Neural cell (in vitro differentiated cells): ENCODE measurements around the gene HMBS. TPM values are rescaled to one million over a fixed set of nuclear protein-coding genes. Genes with fewer than 3 reads are reported as not detected.

ENCODE experiments used
- H2AFZ ChIP-seq: fragments of 200-600, 300-800 bp; sonication (generic), shearing (Covaris generic); 2 replicates; pipeline ENCODE4 v1.6.0; 2014; ENCODE audit warnings: low read depth, mild to moderate bottlenecking, antibody characterized with exemption, low read length, moderate library complexity
- H3F3A ChIP-seq: fragments of 200-600 bp; shearing (Covaris generic); 2 replicates; pipeline ENCODE4 v1.6.1; 2016; ENCODE audit warnings: mild to moderate bottlenecking, moderate library complexity, mixed read lengths, antibody characterized with exemption, low read length; ENCODE audit not compliant: insufficient read depth, poor library complexity, severe bottlenecking
- H3K27ac ChIP-seq: fragments of 200-600, 300-800 bp; sonication (generic), shearing (Covaris generic); 2 replicates; pipeline ENCODE4 v1.5.1; 2014; ENCODE audit warnings: mild to moderate bottlenecking, low read length, moderate library complexity
- H3K27me3 ChIP-seq: fragments of 300-800, 200-600 bp; sonication (generic), shearing (Covaris generic); 2 replicates; pipeline ENCODE4 v1.6.0; 2014; ENCODE audit warnings: mild to moderate bottlenecking, low read depth, low read length, moderate library complexity; ENCODE audit not compliant: insufficient read depth
- H3K36me3 ChIP-seq: fragments of 300-800, 200-600 bp; sonication (generic), shearing (Covaris generic); 2 replicates; pipeline ENCODE4 v1.5.1; 2014; ENCODE audit warnings: mild to moderate bottlenecking, antibody characterized with exemption, low read length, moderate library complexity; ENCODE audit not compliant: insufficient read depth
- H3K4me2 ChIP-seq: fragments of 300-800, 200-600 bp; sonication (generic), shearing (Covaris generic); 2 replicates; pipeline ENCODE4 v1.6.0; 2014; ENCODE audit warnings: mild to moderate bottlenecking, low read length
- H3K4me3 ChIP-seq: fragments of 300-800, 200-600 bp; sonication (generic), shearing (Covaris generic); 2 replicates; pipeline ENCODE4 v1.5.1; 2014; ENCODE audit warnings: mild to moderate bottlenecking, low read length, moderate library complexity
- H3K79me2 ChIP-seq: fragments of 200-600 bp; shearing (Covaris generic); replicated peaks from 2 replicates; pipeline ENCODE4 v1.6.0; 2014; ENCODE audit warnings: mild to moderate bottlenecking, low read length, moderate library complexity; ENCODE audit not compliant: insufficient read depth
- H3K9ac ChIP-seq: fragments of 300-800, 200-600 bp; sonication (generic), shearing (Covaris generic); 2 replicates; pipeline ENCODE4 v1.6.1; 2016; ENCODE audit warnings: mild to moderate bottlenecking, low read length, mixed read lengths
- H3K9me2 ChIP-seq: fragments of 200-600 bp; shearing (Covaris generic); 2 replicates; pipeline ENCODE4 v1.6.1; 2016; ENCODE audit warnings: mild to moderate bottlenecking, low read length, mixed read lengths; ENCODE audit not compliant: insufficient read depth
- H3K9me3 ChIP-seq: fragments of 200-600, 300-800 bp; sonication (generic), shearing (Covaris generic); 2 replicates; pipeline ENCODE4 v1.6.1; 2016; ENCODE audit warnings: mild to moderate bottlenecking, mixed run types, low read length, moderate library complexity, mixed read lengths
- H4K20me1 ChIP-seq: fragments of 200-600 bp; shearing (Covaris generic); 2 replicates; pipeline ENCODE4 v1.6.1; 2016; ENCODE audit warnings: mild to moderate bottlenecking, mixed run types; ENCODE audit not compliant: insufficient read depth
- EP300 ChIP-seq: fragments of 450-650 bp; conservative IDR thresholded peaks from 2 replicates; pipeline ENCODE4 v1.6.1; 2014; ENCODE audit warnings: antibody characterized with exemption, mild to moderate bottlenecking, moderate library complexity; ENCODE audit not compliant: poor library complexity, severe bottlenecking
- EZH2 ChIP-seq: fragments of 200-600, 300-800 bp; shearing (Covaris generic), sonication (generic); IDR thresholded peaks from 2 replicates; pipeline ENCODE4 v1.6.1; 2014; ENCODE audit warnings: antibody characterized with exemption, low read length, borderline replicate concordance, mild to moderate bottlenecking; ENCODE audit not compliant: insufficient read depth, poor library complexity, severe bottlenecking
- MXI1 ChIP-seq: fragments of 450-650 bp; conservative IDR thresholded peaks from 2 replicates; pipeline ENCODE4 v1.6.1; 2014; ENCODE audit warnings: antibody characterized with exemption, mild to moderate bottlenecking; ENCODE audit not compliant: poor library complexity, severe bottlenecking
- POLR2AphosphoS5 ChIP-seq: IDR thresholded peaks from 2 replicates; pipeline ENCODE4 v1.6.1; 2012
- RAD21 ChIP-seq: fragments of 450-650 bp; conservative IDR thresholded peaks from 2 replicates; pipeline ENCODE4 v1.6.1; 2014; ENCODE audit warnings: antibody characterized with exemption, mild to moderate bottlenecking, moderate library complexity
- REST ChIP-seq: IDR thresholded peaks from 2 replicates; pipeline ENCODE4 v1.6.1; 2012; ENCODE audit warnings: borderline replicate concordance
- SMC3 ChIP-seq: fragments of 450-650 bp; conservative IDR thresholded peaks from 2 replicates; pipeline ENCODE4 v1.6.1; 2014; ENCODE audit warnings: antibody characterized with exemption, mild to moderate bottlenecking, moderate library complexity; ENCODE audit not compliant: poor library complexity
- TAF1 ChIP-seq: IDR thresholded peaks from 2 replicates; pipeline ENCODE4 v1.6.1; 2012; ENCODE audit warnings: low read depth
- polyA plus RNA-seq: library from polyadenylated mRNA; depleted of rRNA; stranded (reverse); fragments of >200 nt; gene quantifications from 2 replicates; pipeline ENCODE4 v1.2.3, GENCODE V29; 2014
- TF ChIP-seq, protein P1 (sequence below): fragments of 450-650 bp; IDR thresholded peaks from 2 replicates; pipeline ENCODE4 v1.5.1; 2014; ENCODE audit warnings: antibody characterized with exemption, mild to moderate bottlenecking, moderate library complexity; ENCODE audit not compliant: poor library complexity, severe bottlenecking

The HMBS gene
- polyA plus RNA-seq, 1 donor from 2014 or later: 15.9 TPM

DNA sequence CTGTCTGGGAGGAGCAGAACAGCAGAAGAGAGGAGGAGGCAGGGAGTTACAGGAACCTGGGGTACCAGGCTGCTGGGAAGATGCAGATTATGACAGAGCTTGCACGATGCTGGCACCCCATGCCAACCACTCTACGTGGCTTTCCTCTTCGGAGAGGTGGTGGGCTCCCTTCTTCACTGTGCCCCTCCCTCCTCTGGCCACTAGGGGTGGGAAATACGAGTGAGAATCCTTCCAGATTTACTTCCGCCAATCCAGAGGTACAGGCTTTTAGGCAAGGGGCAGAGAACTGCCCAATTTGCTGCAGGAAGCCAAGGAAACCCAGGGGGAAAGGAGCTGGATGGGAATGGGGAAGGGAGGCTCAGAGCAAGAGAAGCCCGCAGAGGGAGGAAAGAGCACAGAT is 40.0 kb upstream of the HMBS start:
- peaks cover 5% of the 10 kb centered on the region for H3K36me3 ChIP-seq

DNA sequence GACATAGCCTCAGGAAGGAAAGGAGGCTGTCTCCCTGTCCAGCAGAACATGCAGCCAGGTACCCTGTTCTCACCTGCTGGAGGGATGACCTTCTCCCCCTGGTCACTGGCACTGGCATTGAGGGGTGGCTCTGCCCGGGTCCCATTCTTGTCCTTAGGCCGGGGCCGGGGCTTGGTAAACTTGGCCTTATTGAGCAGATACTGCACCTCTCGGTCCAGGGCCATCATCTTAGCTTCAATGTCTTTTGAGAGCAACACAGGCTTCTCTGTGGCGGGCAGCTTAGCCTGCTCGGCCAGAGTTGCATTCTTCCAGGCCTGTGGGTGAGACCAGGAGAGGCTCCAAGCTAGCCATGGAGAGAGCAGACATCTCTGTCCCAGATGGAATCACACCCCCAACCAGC is 38.2 kb upstream of the HMBS start:
- H4K20me1 ChIP-seq: no peaks in the 10 kb centered on the region
- no peaks in the 10 kb centered on the region for H3K9me3 ChIP-seq
- no peak overlapping the region for H3K4me2 ChIP-seq
- no peak overlapping the region for H3K9ac ChIP-seq
- H3K79me2 ChIP-seq: no peaks in the 10 kb centered on the region
- H2AFZ ChIP-seq: no peak overlapping the region
- H3K27me3 ChIP-seq: no peaks in the 10 kb centered on the region
- H3K36me3 ChIP-seq: peaks cover 5% of the 10 kb centered on the region
- no peak overlapping the region for H3K27ac ChIP-seq
- no peaks in the 10 kb centered on the region for H3F3A ChIP-seq
- H3K9me2 ChIP-seq: no peaks in the 10 kb centered on the region
- H3K4me3 ChIP-seq: no peak overlapping the region
- TF ChIP-seq RAD21 (no peak), EP300 (no peak), MXI1 (no peak), REST (no peak), TAF1 (no peak), SMC3 (no peak), POLR2AphosphoS5 (no peak)
- TF ChIP-seq, protein P1, sequence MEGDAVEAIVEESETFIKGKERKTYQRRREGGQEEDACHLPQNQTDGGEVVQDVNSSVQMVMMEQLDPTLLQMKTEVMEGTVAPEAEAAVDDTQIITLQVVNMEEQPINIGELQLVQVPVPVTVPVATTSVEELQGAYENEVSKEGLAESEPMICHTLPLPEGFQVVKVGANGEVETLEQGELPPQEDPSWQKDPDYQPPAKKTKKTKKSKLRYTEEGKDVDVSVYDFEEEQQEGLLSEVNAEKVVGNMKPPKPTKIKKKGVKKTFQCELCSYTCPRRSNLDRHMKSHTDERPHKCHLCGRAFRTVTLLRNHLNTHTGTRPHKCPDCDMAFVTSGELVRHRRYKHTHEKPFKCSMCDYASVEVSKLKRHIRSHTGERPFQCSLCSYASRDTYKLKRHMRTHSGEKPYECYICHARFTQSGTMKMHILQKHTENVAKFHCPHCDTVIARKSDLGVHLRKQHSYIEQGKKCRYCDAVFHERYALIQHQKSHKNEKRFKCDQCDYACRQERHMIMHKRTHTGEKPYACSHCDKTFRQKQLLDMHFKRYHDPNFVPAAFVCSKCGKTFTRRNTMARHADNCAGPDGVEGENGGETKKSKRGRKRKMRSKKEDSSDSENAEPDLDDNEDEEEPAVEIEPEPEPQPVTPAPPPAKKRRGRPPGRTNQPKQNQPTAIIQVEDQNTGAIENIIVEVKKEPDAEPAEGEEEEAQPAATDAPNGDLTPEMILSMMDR: no peak

More for the DNA sequence above, 40.0 kb upstream of the HMBS start:
- Histone ChIP-seq H3K9ac (no peak overlapping the region), H4K20me1 (no peaks in the 10 kb centered on the region), H2AFZ (no peak overlapping the region), H3K27ac (no peak overlapping the region), H3K4me3 (no peak overlapping the region), H3K9me2 (no peaks in the 10 kb centered on the region), H3K79me2 (no peaks in the 10 kb centered on the region), H3K9me3 (no peaks in the 10 kb centered on the region), H3F3A (no peaks in the 10 kb centered on the region), H3K27me3 (no peaks in the 10 kb centered on the region), H3K4me2 (no peak overlapping the region)
- TF ChIP-seq EP300 (no peak), TAF1 (no peak), EZH2 (no peak), POLR2AphosphoS5 (no peak), REST (no peak), MXI1 (no peak), RAD21 (no peak), SMC3 (no peak)
- TF ChIP-seq, protein P1: no peak
